GM12873 (cell line): ENCODE measurements around the gene LARGE1.

Source experiments
- CTCF ChIP-seq: IDR thresholded peaks from 2 replicates; pipeline ENCODE4 v1.5.1; 2012; ENCODE audit warnings: low read depth, mild to moderate bottlenecking, moderate library complexity, low read length, control low read depth; ENCODE audit not compliant: insufficient read depth; ENCODE audit errors: missing control alignments

LARGE1 gene

GRCh38 chr22:33274214-33275072 lies 645.8 kb downstream of the LARGE1 start:
- TF ChIP-seq CTCF, result peak; percentile 83

GRCh38 chr22:33272871-33273270 lies 647.4 kb downstream of the LARGE1 start:
- TF ChIP-seq CTCF, result no peak

- no peak for TF ChIP-seq CTCF
Measured at GRCh38 chr22:33272180-33272579, 648.1 kb downstream of the LARGE1 start.

- TF ChIP-seq CTCF, result no peak
Measured at GRCh38 chr22:33271390-33272161, 648.7 kb downstream of the LARGE1 start.

GRCh38 chr22:33270596-33270995 lies 649.7 kb downstream of the LARGE1 start:
- no peak for TF ChIP-seq CTCF

- TF ChIP-seq CTCF, result no peak
Measured at GRCh38 chr22:33261699-33262098, 658.6 kb downstream of the LARGE1 start.

- no peak for TF ChIP-seq CTCF
Measured at GRCh38 chr22:33260498-33260897, 659.8 kb downstream of the LARGE1 start.
